B cell (primary cell): ENCODE results near the gene IGFL2. TPM values are rescaled to one million over a fixed set of nuclear protein-coding genes. Genes with fewer than 3 reads are reported as not detected.

Experiments
- ATAC-seq: fragments of 200-7000 bp; cut with Tn5 transposase; one replicate; pipeline ENCODE4 v1.10.0; 2021; ENCODE audit warnings: low read depth, mild to moderate bottlenecking, moderate number of reproducible peaks, moderate library complexity
- CTCF ChIA-PET: fragments of 350-600 bp; sonication (Branson Sonifier 250); formaldehyde crosslinking; loops from one replicate; lab custom pipeline; 2021; ENCODE audit warnings: antibody characterized with exemption, inconsistent platforms; lab: Charles Lee
- POLR2A ChIA-PET: fragments of 350-600 bp; sonication (Branson Sonifier 250); formaldehyde crosslinking; loops from one replicate; lab custom pipeline; 2021; ENCODE audit warnings: antibody characterized with exemption; lab: Charles Lee
- DNase-seq: peaks from one replicate; pipeline ENCODE4 v3.0.0; 2013
- H2AFZ ChIP-seq: 2 replicates; pipeline ENCODE4 v1.6.1; 2012; ENCODE audit warnings: mild to moderate bottlenecking, low read depth, low read length; ENCODE audit not compliant: insufficient read depth, poor library complexity, severe bottlenecking
- H3K27ac ChIP-seq, 2 donors: 1 replicate in 1 of 2; 2 replicates in 1 of 2; pipeline ENCODE4 v1.5.1; 2012 to 2013; ENCODE audit warnings: low read length in 2 of 2, mild to moderate bottlenecking in 2 of 2, moderate library complexity in 1 of 2
- H3K27me3 ChIP-seq, 4 experiments: fragments of 200-600 bp in 1 of 4; sonication (generic) in 1 of 4; replicated peaks in 1 of 4; 1 replicate in 2 of 4; 2 replicates in 2 of 4; pipeline versions ENCODE4 v1.6.1 to v1.7.0; 2013 to 2016; ENCODE audit warnings: low read length in 3 of 4, mild to moderate bottlenecking in 2 of 4, mixed read lengths in 1 of 4, moderate library complexity in 1 of 4; ENCODE audit not compliant: insufficient read depth in 4 of 4, control insufficient read depth in 3 of 4; ENCODE audit errors: control extremely low read depth in 1 of 4
- H3K36me3 ChIP-seq, 2 experiments: replicated peaks in 1 of 2; 1 replicate in 1 of 2; 2 replicates in 1 of 2; pipeline versions ENCODE4 v1.6.1 to v1.7.1; 2013; ENCODE audit warnings: low read length in 1 of 2; ENCODE audit not compliant: insufficient read depth in 2 of 2, control insufficient read depth in 1 of 2; ENCODE audit errors: control extremely low read depth in 1 of 2, extremely low read depth in 1 of 2
- H3K4me1 ChIP-seq, 2 donors: fragments of 200-600 bp in 1 of 2; sonication (generic) in 1 of 2; 1 replicate in 1 of 2; 2 replicates in 1 of 2; pipeline versions ENCODE4 v1.5.1 to v1.6.1; 2013 to 2017; ENCODE audit warnings: low read length in 2 of 2; ENCODE audit not compliant: control insufficient read depth in 2 of 2, insufficient read depth in 2 of 2
- H3K4me2 ChIP-seq: replicated peaks from 2 replicates; pipeline ENCODE3; 2012; ENCODE audit warnings: mild to moderate bottlenecking, low read depth, low read length; ENCODE audit not compliant: poor library complexity, severe bottlenecking
- H3K4me3 ChIP-seq, 5 experiments: fragments of 200-600 bp in 1 of 5; sonication (generic) in 1 of 5; 1 replicate in 3 of 5; 2 replicates in 2 of 5; pipeline versions ENCODE4 v1.5.1 to v1.7.0; 2011 to 2016; ENCODE audit warnings: low read length in 4 of 5, mild to moderate bottlenecking in 4 of 5, low read depth in 2 of 5, control low read depth in 1 of 5, moderate library complexity in 1 of 5; ENCODE audit not compliant: insufficient read depth in 1 of 5; ENCODE audit errors: control extremely low read depth in 1 of 5, extremely low read depth in 1 of 5
- H3K79me2 ChIP-seq: fragments of 200-600 bp; sonication (generic); one replicate; pipeline ENCODE4 v1.6.0; 2016; ENCODE audit warnings: low read length; ENCODE audit not compliant: control insufficient read depth, insufficient read depth
- H3K9ac ChIP-seq: fragments of 200-600 bp; sonication (generic); 2 replicates; pipeline ENCODE4 v1.6.1; 2017; ENCODE audit warnings: mild to moderate bottlenecking, low read length, moderate library complexity
- H3K9me3 ChIP-seq, 3 donors: one replicate each; pipeline versions ENCODE4 v1.6.1 to v1.7.1; 2013; ENCODE audit warnings: low read length in 2 of 3; ENCODE audit not compliant: control insufficient read depth in 2 of 3, insufficient read depth in 1 of 3; ENCODE audit errors: control extremely low read depth in 1 of 3
- H4K20me1 ChIP-seq: 2 replicates; pipeline ENCODE4 v1.6.0; 2012; ENCODE audit warnings: mild to moderate bottlenecking, low read length; ENCODE audit not compliant: insufficient read depth, control insufficient read depth, poor library complexity, severe bottlenecking
- H3K27ac Mint-ChIP-seq: one replicate; pipeline ENCODE4 v1.8.0; 2021; ENCODE audit warnings: mixed read lengths
- H3K27me3 Mint-ChIP-seq: one replicate; pipeline ENCODE4 v1.8.0; 2021; ENCODE audit warnings: mixed read lengths
- H3K4me1 Mint-ChIP-seq: one replicate; pipeline ENCODE4 v1.8.0; 2021; ENCODE audit warnings: mixed read lengths
- H3K4me3 Mint-ChIP-seq: one replicate; pipeline ENCODE4 v1.8.0; 2021; ENCODE audit warnings: mixed read lengths
- H3K9me3 Mint-ChIP-seq: one replicate; pipeline ENCODE4 v1.8.0; 2022; ENCODE audit warnings: mixed read lengths; ENCODE audit not compliant: insufficient read depth
- CTCF ChIP-seq: fragments of 200-600 bp; IDR thresholded peaks from one replicate; pipeline ENCODE4 v1.8.0; 2022; ENCODE audit warnings: antibody characterized with exemption, mild to moderate bottlenecking
- EZH2 ChIP-seq: IDR thresholded peaks from 2 replicates; pipeline ENCODE4 v1.6.1; 2012; ENCODE audit warnings: borderline replicate concordance, low read depth, mild to moderate bottlenecking, moderate library complexity, low read length; ENCODE audit not compliant: insufficient read depth, poor library complexity, severe bottlenecking
- WGBS: methylation state at CpG from one replicate; pipeline ENCODE4 v1.1.5; 2013; ENCODE audit warnings: missing lambda C conversion rate; ENCODE audit not compliant: insufficient coverage; 5-methylcytosine and 5-hydroxymethylcytosine counted together
- intact Hi-C: fragments of 100-400 bp; cut with micrococcal nuclease; formaldehyde crosslinking; loops from one replicate; pipeline ENCODE4 v1.10.0; 2022
- polyA plus RNA-seq: library from polyadenylated mRNA; depleted of rRNA; stranded (reverse); fragments of >200 nt; gene quantifications from 2 replicates; pipeline ENCODE4 v1.2.3, GENCODE V29; 2012
- total RNA-seq, 2 donors: library from RNA; stranded (reverse); fragments of 120-200 nt in 1 of 2; gene quantifications; 1 replicate in 1 of 2; 2 replicates in 1 of 2; pipeline versions ENCODE4 v1.2.3 to v1.2.4, GENCODE V29; 2013 to 2022

Gene IGFL2
- total and polyA plus RNA-seq, 2 donors (not counting 1 experiment from before 2014, with no cell fraction given) = not detected

GRCh38 chr19:46186101-46186716 lies 38.2 kb downstream of the IGFL2 start:
- WGBS = 93% methylated on average over 20 of the region's 20 CpGs
- intact Hi-C loops = no loop called here
- ChIA-PET POLR2A (no interaction called here), CTCF (interaction anchor here (2.5 kb wide), 1 partner anchor 157 kb away, joined by 11 read pairs; no protein-coding TSS in a partner anchor)
- ATAC-seq = no peak
- Histone ChIP-seq H4K20me1 (no peaks in the 10 kb centered on the region), H3K9me3 (no peaks in the 10 kb centered on the region), H3K27ac (no peak overlapping the region), H3K27me3 (peaks cover 0 to 24% (median 7%) of the 10 kb centered on the region in 4 experiments), H3K4me2 (no peak overlapping the region), H3K4me3 (no peak overlapping the region), H3K79me2 (no peaks in the 10 kb centered on the region), H2AFZ (no peak overlapping the region), H3K36me3 (no peaks in the 10 kb centered on the region), H3K9ac (no peak overlapping the region), H3K4me1 (peaks cover 6 to 8% of the 10 kb centered on the region in 2 donors)
- no peak for TF ChIP-seq EZH2
- TF ChIP-seq CTCF = no peak
- Mint-ChIP-seq H3K9me3 (no peaks in the 10 kb centered on the region), H3K4me3 (no peak overlapping the region), H3K27ac (peak overlapping the region; percentile 50), H3K4me1 (peaks cover 24% of the 10 kb centered on the region), H3K27me3 (peaks cover 32% of the 10 kb centered on the region)
- DNase-seq = no peak

GRCh38 chr19:46186717-46187101 lies 38.7 kb downstream of the IGFL2 start:
- CTCF ChIA-PET = interaction anchor here (2.5 kb wide), 1 partner anchor 158 kb away, joined by 11 read pairs; no protein-coding TSS in a partner anchor

More at GRCh38 chr19:46186717-46187101, 38.7 kb downstream of the IGFL2 start:
- no peak overlapping the region for H3K4me2 ChIP-seq
- no peaks in the 10 kb centered on the region for H3K9me3 ChIP-seq
- no peak overlapping the region for H3K9ac ChIP-seq
- peaks cover 0 to 26% (median 7%) of the 10 kb centered on the region in 4 experiments for H3K27me3 ChIP-seq
- Mint-ChIP-seq H3K4me3 (no peak overlapping the region), H3K27me3 (peaks cover 34% of the 10 kb centered on the region), H3K27ac (peak overlapping the region; percentile 50), H3K9me3 (no peaks in the 10 kb centered on the region), H3K4me1 (peaks cover 19% of the 10 kb centered on the region)
- DNase-seq = no peak
- H4K20me1 ChIP-seq = no peaks in the 10 kb centered on the region
- no peak overlapping the region for H2AFZ ChIP-seq
- H3K4me1 ChIP-seq = peaks cover 6 to 8% of the 10 kb centered on the region in 2 donors
- no peak overlapping the region for H3K4me3 ChIP-seq
- POLR2A ChIA-PET = no interaction called here
- no peaks in the 10 kb centered on the region for H3K79me2 ChIP-seq
- no peaks in the 10 kb centered on the region for H3K36me3 ChIP-seq
- no peak for ATAC-seq
- WGBS = no CpG with 5 or more reads among the region's 5 CpGs
- TF ChIP-seq CTCF (no peak), EZH2 (no peak)
- intact Hi-C loops = no loop called here
- H3K27ac ChIP-seq = no peak overlapping the region
